AG09309 (cell line): ENCODE measurements around the gene DDX46.

ENCODE experiments used
- DNase-seq: peaks from one replicate; pipeline ENCODE4 v3.0.0-alpha.2; 2010; ENCODE audit warnings: low read depth
- H3K4me3 ChIP-seq: 2 replicates; pipeline ENCODE4 v1.5.1; 2011; ENCODE audit warnings: mild to moderate bottlenecking, low read depth, low read length, moderate library complexity; ENCODE audit not compliant: control insufficient read depth
- TF ChIP-seq, protein P1 (sequence below): IDR thresholded peaks from 2 replicates; pipeline ENCODE4 v1.5.1; 2011; ENCODE audit warnings: mild to moderate bottlenecking, low read depth, low read length, inconsistent platforms; ENCODE audit not compliant: insufficient read depth, control insufficient read depth; ENCODE audit errors: missing control alignments

The DDX46 gene

GRCh38 chr5:134857401-134857800 lies 98.8 kb downstream of the DDX46 start:
- TF ChIP-seq, protein P1, sequence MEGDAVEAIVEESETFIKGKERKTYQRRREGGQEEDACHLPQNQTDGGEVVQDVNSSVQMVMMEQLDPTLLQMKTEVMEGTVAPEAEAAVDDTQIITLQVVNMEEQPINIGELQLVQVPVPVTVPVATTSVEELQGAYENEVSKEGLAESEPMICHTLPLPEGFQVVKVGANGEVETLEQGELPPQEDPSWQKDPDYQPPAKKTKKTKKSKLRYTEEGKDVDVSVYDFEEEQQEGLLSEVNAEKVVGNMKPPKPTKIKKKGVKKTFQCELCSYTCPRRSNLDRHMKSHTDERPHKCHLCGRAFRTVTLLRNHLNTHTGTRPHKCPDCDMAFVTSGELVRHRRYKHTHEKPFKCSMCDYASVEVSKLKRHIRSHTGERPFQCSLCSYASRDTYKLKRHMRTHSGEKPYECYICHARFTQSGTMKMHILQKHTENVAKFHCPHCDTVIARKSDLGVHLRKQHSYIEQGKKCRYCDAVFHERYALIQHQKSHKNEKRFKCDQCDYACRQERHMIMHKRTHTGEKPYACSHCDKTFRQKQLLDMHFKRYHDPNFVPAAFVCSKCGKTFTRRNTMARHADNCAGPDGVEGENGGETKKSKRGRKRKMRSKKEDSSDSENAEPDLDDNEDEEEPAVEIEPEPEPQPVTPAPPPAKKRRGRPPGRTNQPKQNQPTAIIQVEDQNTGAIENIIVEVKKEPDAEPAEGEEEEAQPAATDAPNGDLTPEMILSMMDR, result no peak
- DNase-seq, result no peak
- H3K4me3 ChIP-seq, result no peak overlapping the region

GRCh38 chr5:134864707-134865106 lies 106.1 kb downstream of the DDX46 start:
- TF ChIP-seq, protein P1, result no peak
- DNase-seq, result no peak
- no peak overlapping the region for H3K4me3 ChIP-seq

DNA sequence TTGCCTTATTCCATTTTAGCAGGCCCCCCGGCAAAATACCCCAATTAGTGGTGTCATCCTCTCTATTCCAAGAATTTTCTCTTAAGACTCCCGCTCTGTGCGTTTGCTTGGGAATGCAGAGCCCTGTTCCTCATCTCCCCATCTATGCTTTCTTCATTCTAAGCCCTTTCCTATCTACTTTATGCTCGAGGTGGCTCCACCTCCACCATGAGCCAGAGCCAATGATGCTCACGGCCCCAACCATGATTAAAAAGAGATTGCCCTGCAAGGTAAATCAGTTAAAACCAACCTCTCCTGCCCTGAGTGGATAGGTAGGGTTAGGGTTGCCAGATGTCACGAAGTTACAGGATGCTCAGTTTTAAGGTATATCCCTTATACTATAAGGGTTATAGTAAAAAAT lies 114.9 kb downstream of the DDX46 start:
- no peak overlapping the region for H3K4me3 ChIP-seq
- TF ChIP-seq, protein P1, result no peak
- DNase-seq, result no peak

DNA sequence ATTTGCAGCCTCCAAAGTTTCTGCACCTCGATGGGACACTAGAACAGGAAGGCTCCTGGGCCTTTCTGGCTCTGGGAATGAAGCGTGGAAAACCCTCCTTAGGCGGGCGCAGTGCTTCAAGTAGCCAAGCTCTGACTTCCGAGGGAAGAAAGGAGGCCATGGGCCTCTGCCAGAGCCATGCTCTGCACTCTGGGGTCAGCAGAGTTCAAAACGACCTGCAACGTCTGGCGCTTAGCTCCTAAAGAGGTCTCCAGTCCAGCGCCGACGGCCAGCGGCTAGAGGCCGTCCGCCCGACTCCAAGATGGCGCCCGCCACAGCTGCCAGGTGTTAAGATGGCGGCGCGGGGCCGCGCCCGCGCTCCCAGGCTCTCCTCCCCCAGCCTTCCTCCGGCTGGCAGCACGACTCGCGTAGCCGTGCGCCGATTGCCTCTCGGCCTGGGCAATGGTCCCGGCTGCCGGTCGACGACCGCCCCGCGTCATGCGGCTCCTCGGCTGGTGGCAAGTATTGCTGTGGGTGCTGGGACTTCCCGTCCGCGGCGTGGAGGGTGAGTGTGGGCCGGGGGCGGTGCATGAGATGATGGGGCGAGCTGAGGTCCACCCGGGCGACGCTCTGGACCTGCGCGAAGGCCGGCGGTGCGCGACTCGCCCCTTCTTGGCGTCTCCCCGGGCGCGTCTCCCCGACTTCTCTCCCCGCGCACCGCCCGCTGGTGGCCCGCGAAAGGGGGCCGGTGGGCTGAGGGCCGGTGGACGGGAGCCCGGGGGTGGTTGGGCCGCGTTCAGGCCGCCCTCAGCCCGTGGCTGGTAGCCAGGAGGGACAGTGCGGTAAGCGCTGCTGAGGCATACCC lies 115.6 kb downstream of the DDX46 start, which contains the start of gene TXNDC15:
TSS of gene TXNDC15 (plus strand) at position 385 of the 844 bp plus-strand sequence. CDS start at position 442, 57 bp downstream.
- peak within 1 kb of the TSS; percentile 83 for H3K4me3 ChIP-seq
- TF ChIP-seq, protein P1, result no peak
- DNase-seq, result peak; percentile 51

- peak overlapping the region; percentile 83 for H3K4me3 ChIP-seq
Observed at GRCh38 chr5:134874831-134875655, 116.5 kb downstream of the DDX46 start.

DNA sequence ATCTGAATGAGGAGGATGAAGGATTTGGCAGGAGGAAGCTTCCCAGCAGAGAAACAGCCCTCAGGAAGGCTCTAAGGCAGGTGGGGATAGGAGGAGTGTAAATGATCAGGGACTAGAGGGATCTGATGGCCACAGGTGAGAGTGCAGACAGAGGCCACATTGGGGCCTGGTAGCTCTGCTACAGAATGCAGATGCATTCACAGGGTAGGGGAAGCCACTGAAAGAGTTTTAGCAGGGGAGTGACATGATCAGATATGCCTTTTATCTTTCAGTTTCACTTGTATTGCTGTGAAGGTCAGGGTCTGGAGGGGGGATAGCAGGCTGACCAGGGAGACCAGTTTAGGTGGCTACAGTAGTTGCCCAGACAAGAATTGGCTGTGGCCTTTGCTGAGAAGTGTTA lies 118.6 kb downstream of the DDX46 start:
- DNase-seq, result no peak
- H3K4me3 ChIP-seq, result no peak overlapping the region
- TF ChIP-seq, protein P1, result no peak

More at GRCh38 chr5:134874831-134875655, 116.5 kb downstream of the DDX46 start:
- TF ChIP-seq, protein P1, result no peak
- DNase-seq, result peak; percentile 79
